OCI-LY1 (cell line): Measurements from ENCODE around the gene GCLC.

ENCODE experiments used
- EZH2 ChIP-seq: fragments of 200-600 bp; sonication (generic), shearing (Covaris generic); IDR thresholded peaks from 2 replicates; pipeline ENCODE4 v1.8.0; 2017; ENCODE audit warnings: borderline replicate concordance, mixed run types, mild to moderate bottlenecking, antibody characterized with exemption, low read length, moderate library complexity, mixed read lengths
- TF ChIP-seq, protein P1 (sequence below): fragments of 200-600 bp; sonication (generic), shearing (Covaris generic); IDR thresholded peaks from 2 replicates; pipeline ENCODE4 v1.5.1; 2017; ENCODE audit warnings: mild to moderate bottlenecking, antibody characterized with exemption, low read length, moderate library complexity, mixed read lengths

DNA sequence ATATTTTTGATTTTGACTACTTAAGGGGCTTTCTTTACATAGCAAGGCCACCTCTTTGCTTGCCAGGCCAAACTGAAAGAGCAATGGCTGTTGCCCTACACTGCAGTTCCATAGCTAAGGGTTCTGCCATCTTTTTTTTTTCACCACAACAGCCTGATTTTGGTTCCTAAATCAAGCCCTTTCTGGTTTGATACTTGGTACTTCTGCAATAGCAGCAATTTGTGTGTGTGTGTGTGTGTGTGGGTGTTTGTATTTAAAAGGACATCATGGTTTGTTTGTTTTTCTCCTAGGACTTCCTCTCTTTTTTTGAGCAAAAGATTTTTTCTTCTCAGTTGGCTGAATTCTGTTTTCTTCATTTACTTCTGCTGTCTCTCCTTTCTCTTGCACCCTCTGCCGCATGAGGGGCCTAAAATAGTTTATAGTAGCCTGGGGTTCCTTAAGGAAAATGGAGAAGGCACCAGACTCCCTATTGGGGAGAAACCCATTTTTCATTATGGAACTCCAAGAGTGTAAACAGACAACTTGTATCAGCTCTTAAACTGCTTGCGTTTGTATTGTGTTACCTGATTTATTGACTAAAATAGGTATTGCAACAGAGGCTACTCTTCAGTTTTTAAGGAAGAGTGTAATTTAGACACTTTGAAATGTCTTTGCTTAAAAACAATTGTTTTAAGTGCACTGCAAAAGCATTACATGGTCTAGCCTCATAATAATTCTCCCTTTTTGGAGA lies 12.2 kb upstream of the GCLC start:
- TF ChIP-seq, protein P1, sequence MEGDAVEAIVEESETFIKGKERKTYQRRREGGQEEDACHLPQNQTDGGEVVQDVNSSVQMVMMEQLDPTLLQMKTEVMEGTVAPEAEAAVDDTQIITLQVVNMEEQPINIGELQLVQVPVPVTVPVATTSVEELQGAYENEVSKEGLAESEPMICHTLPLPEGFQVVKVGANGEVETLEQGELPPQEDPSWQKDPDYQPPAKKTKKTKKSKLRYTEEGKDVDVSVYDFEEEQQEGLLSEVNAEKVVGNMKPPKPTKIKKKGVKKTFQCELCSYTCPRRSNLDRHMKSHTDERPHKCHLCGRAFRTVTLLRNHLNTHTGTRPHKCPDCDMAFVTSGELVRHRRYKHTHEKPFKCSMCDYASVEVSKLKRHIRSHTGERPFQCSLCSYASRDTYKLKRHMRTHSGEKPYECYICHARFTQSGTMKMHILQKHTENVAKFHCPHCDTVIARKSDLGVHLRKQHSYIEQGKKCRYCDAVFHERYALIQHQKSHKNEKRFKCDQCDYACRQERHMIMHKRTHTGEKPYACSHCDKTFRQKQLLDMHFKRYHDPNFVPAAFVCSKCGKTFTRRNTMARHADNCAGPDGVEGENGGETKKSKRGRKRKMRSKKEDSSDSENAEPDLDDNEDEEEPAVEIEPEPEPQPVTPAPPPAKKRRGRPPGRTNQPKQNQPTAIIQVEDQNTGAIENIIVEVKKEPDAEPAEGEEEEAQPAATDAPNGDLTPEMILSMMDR: no peak
- TF ChIP-seq EZH2: no peak
